HG02885 (cell line): ENCODE measurements around the gene GRHL1.
"Not testable (repeated sequence)": the region's sequence is repeated elsewhere in the genome, so short reads cannot be mapped to it uniquely, and the experiment has no call there.

Experiments used
- ATAC-seq: cut with Tn5 transposase; IDR thresholded peaks from one replicate; pipeline ENCODE4 v1.9.1; 2021; ENCODE audit warnings: mild to moderate bottlenecking; ENCODE audit not compliant: unreplicated experiment, poor library complexity

Gene GRHL1

GRCh38 chr2:10017313-10017941 is 65.9 kb downstream of the GRHL1 start:
- no peak for ATAC-seq

GRCh38 chr2:10019174-10019573 is 67.7 kb downstream of the GRHL1 start:
- ATAC-seq = no peak

- no peak for ATAC-seq
Observed at GRCh38 chr2:10019602-10020400, 68.3 kb downstream of the GRHL1 start.

- ATAC-seq = no peak
Observed at GRCh38 chr2:10022041-10022421, 70.5 kb downstream of the GRHL1 start.

GRCh38 chr2:10022445-10022844 is 71.0 kb downstream of the GRHL1 start:
- ATAC-seq = no peak

- ATAC-seq = no peak
Observed at GRCh38 chr2:10022966-10023662, 71.6 kb downstream of the GRHL1 start.

- ATAC-seq = no peak
Observed at GRCh38 chr2:10026940-10027569, 75.6 kb downstream of the GRHL1 start.

- ATAC-seq = no peak
Observed at GRCh38 chr2:10027660-10028330, 76.3 kb downstream of the GRHL1 start.

GRCh38 chr2:10028407-10028987 is 77.0 kb downstream of the GRHL1 start:
- no peak for ATAC-seq

- no peak for ATAC-seq
Observed at GRCh38 chr2:10028988-10029874, 77.7 kb downstream of the GRHL1 start.

- no peak for ATAC-seq
Observed at GRCh38 chr2:10029875-10030223, 78.4 kb downstream of the GRHL1 start.

GRCh38 chr2:10030311-10030736 is 78.8 kb downstream of the GRHL1 start:
- no peak for ATAC-seq

GRCh38 chr2:10030798-10031197 is 79.3 kb downstream of the GRHL1 start:
- ATAC-seq = not testable (repeated sequence)

GRCh38 chr2:10031886-10032745 is 80.6 kb downstream of the GRHL1 start:
- no peak for ATAC-seq

- ATAC-seq = no peak
Observed at GRCh38 chr2:10032746-10033105, 81.2 kb downstream of the GRHL1 start.

GRCh38 chr2:10033251-10034006 is 81.9 kb downstream of the GRHL1 start:
- ATAC-seq = no peak

- ATAC-seq = no peak
Observed at GRCh38 chr2:10034333-10035052, 83.0 kb downstream of the GRHL1 start.
